Stimulated activated CD4-positive, alpha-beta T cell treated with anti-CD3 and anti-CD28 coated beads, Interleukin-15, amount 100 ng/mL, for 24 hours (primary cell): ENCODE results near the gene PAQR9.
A peak's percentile ranks its signal among the peaks of the same experiment; 100 is the strongest.

Source experiments
- DNase-seq: peaks from one replicate; pipeline ENCODE4 v3.0.0-alpha.2; 2020

The PAQR9 gene

GRCh38 chr3:142981108-142981507, 17.6 kb upstream of the PAQR9 start:
- no peak for DNase-seq

GRCh38 chr3:142977399-142977728, 13.9 kb upstream of the PAQR9 start:
- DNase-seq = no peak

- DNase-seq = no peak
Measured at GRCh38 chr3:142976621-142977398, 13.3 kb upstream of the PAQR9 start.

- DNase-seq = no peak
Measured at GRCh38 chr3:142975316-142975995, 12.0 kb upstream of the PAQR9 start.

GRCh38 chr3:142973217-142974009, 9.9 kb upstream of the PAQR9 start:
- no peak for DNase-seq

GRCh38 chr3:142972092-142972753, 8.7 kb upstream of the PAQR9 start:
- DNase-seq = no peak

GRCh38 chr3:142971431-142971830, 8.0 kb upstream of the PAQR9 start:
- DNase-seq = no peak

GRCh38 chr3:142968319-142969025, 5.0 kb upstream of the PAQR9 start:
- DNase-seq = no peak

- DNase-seq = no peak
Measured at GRCh38 chr3:142966808-142967207, 3.3 kb upstream of the PAQR9 start.

GRCh38 chr3:142965581-142965980, 2.1 kb upstream of the PAQR9 start:
- no peak for DNase-seq

GRCh38 chr3:142963234-142963515, 299 bp downstream of the PAQR9 start:
- DNase-seq = no peak

- DNase-seq = peak; percentile 21
Measured at GRCh38 chr3:142962520-142963233, 797 bp downstream of the PAQR9 start.

GRCh38 chr3:142962175-142962519, 1.3 kb downstream of the PAQR9 start:
- no peak for DNase-seq

GRCh38 chr3:142961539-142961938, 1.9 kb downstream of the PAQR9 start:
- no peak for DNase-seq

GRCh38 chr3:142960322-142960850, 3.1 kb downstream of the PAQR9 start:
- no peak for DNase-seq

GRCh38 chr3:142958707-142959106, 4.8 kb downstream of the PAQR9 start:
- peak; percentile 57 for DNase-seq

- DNase-seq = no peak
Measured at GRCh38 chr3:142953443-142953842, 10.0 kb downstream of the PAQR9 start.

GRCh38 chr3:142952272-142953193, 10.9 kb downstream of the PAQR9 start:
- no peak for DNase-seq

GRCh38 chr3:142951794-142952193, 11.7 kb downstream of the PAQR9 start:
- DNase-seq = no peak

GRCh38 chr3:142950972-142951371, 12.5 kb downstream of the PAQR9 start:
- no peak for DNase-seq
